Left ventricle myocardium inferior (tissue), 1 donor: Measurements from ENCODE around the gene BEAN1. TPM values are rescaled to one million over a fixed set of nuclear protein-coding genes. Genes with fewer than 3 reads are reported as not detected.
A peak's percentile ranks its signal among the peaks of the same experiment; 100 is the strongest.

Experiments used
- DNase-seq: peaks from one replicate; pipeline ENCODE4 v3.0.0-alpha.2; 2020
- H3K27ac ChIP-seq: fragments of 200-600 bp; replicated peaks from 2 replicates; pipeline ENCODE4 v1.8.0; 2021
- H3K27me3 ChIP-seq: fragments of 200-600 bp; 2 replicates; pipeline ENCODE4 v1.8.0; 2021; ENCODE audit warnings: low read depth
- H3K36me3 ChIP-seq: fragments of 200-600 bp; 2 replicates; pipeline ENCODE4 v1.8.0; 2021
- H3K4me1 ChIP-seq: fragments of 200-600 bp; 2 replicates; pipeline ENCODE4 v1.8.0; 2021
- H3K4me3 ChIP-seq: fragments of 200-600 bp; 2 replicates; pipeline ENCODE4 v1.8.0; 2021; ENCODE audit warnings: mild to moderate bottlenecking, moderate library complexity
- H3K9me3 ChIP-seq: fragments of 200-600 bp; replicated peaks from 2 replicates; pipeline ENCODE4 v1.8.0; 2021
- CTCF ChIP-seq: fragments of 200-600 bp; IDR thresholded peaks from 2 replicates; pipeline ENCODE4 v1.8.0; 2021; ENCODE audit warnings: antibody characterized with exemption, mild to moderate bottlenecking, borderline replicate concordance
- intact Hi-C: fragments of 100-400 bp; cut with micrococcal nuclease; formaldehyde crosslinking; loops from one replicate; pipeline ENCODE4 v1.11.0; 2022
- total RNA-seq: library from RNA; stranded (reverse); fragmentation: NEBNext Ultra II Directional; extraction: Animal tissue kit (Norgen Biotek cat#: 25700); gene quantifications from one replicate; pipeline ENCODE4 v1.2.1, GENCODE V29; 2021
- donor health status: DM: no; HTN: yes; CAD: no; lungs with severe emphysema.

Gene BEAN1
- total RNA-seq, 1 donor from 2014 or later, result 0.33 TPM

GRCh38 chr16:66525396-66526180 is 98.5 kb downstream of the BEAN1 start:
- intact Hi-C loops, result no loop called here
- H3K27me3 ChIP-seq, result no peaks in the 10 kb centered on the region
- no peaks in the 10 kb centered on the region for H3K9me3 ChIP-seq
- DNase-seq, result no peak
- no peak overlapping the region for H3K4me3 ChIP-seq
- H3K4me1 ChIP-seq, result peaks cover 49% of the 10 kb centered on the region
- no peak for TF ChIP-seq CTCF
- peaks cover 55% of the 10 kb centered on the region for H3K36me3 ChIP-seq
- peak overlapping the region; percentile 99 for H3K27ac ChIP-seq

- Histone ChIP-seq H3K27ac (no peak overlapping the region), H3K36me3 (peaks cover 80% of the 10 kb centered on the region), H3K27me3 (no peaks in the 10 kb centered on the region), H3K9me3 (no peaks in the 10 kb centered on the region), H3K4me3 (no peak overlapping the region), H3K4me1 (peaks cover 22% of the 10 kb centered on the region)
- DNase-seq, result no peak
- intact Hi-C loops, result no loop called here
- TF ChIP-seq CTCF, result no peak
Measured at GRCh38 chr16:66528294-66528693, 101.2 kb downstream of the BEAN1 start.

- Histone ChIP-seq H3K36me3 (peaks cover 82% of the 10 kb centered on the region), H3K27ac (no peak overlapping the region), H3K27me3 (no peaks in the 10 kb centered on the region), H3K4me3 (no peak overlapping the region), H3K4me1 (peaks cover 16% of the 10 kb centered on the region), H3K9me3 (no peaks in the 10 kb centered on the region)
- intact Hi-C loops, result no loop called here
- TF ChIP-seq CTCF, result no peak
- DNase-seq, result no peak
Measured at GRCh38 chr16:66529475-66529874, 102.4 kb downstream of the BEAN1 start.

Other genes starting within 250 kb of the BEAN1 start
- 47.1 TPM for gene CDH5, start 60.6 kb upstream of the BEAN1 start, total RNA-seq
- 18.6 TPM for gene TK2, start 122.8 kb downstream of the BEAN1 start, total RNA-seq
- 7.8 TPM for gene CKLF, start 125.3 kb downstream of the BEAN1 start, total RNA-seq
- 1.0 TPM for gene CMTM1, start 139.1 kb downstream of the BEAN1 start, total RNA-seq
- gene CMTM2, start 152.2 kb downstream of the BEAN1 start, total RNA-seq, result not detected
- 8.3 TPM for gene CMTM3, start 177.4 kb downstream of the BEAN1 start, total RNA-seq